ENCODE results near the gene PPP1R2. TPM values are rescaled to one million over a fixed set of nuclear protein-coding genes. Genes with fewer than 3 reads are reported as not detected.

The PPP1R2 gene
- total RNA-seq, result 74.9 and 93.6 TPM in 2 replicates

DNA sequence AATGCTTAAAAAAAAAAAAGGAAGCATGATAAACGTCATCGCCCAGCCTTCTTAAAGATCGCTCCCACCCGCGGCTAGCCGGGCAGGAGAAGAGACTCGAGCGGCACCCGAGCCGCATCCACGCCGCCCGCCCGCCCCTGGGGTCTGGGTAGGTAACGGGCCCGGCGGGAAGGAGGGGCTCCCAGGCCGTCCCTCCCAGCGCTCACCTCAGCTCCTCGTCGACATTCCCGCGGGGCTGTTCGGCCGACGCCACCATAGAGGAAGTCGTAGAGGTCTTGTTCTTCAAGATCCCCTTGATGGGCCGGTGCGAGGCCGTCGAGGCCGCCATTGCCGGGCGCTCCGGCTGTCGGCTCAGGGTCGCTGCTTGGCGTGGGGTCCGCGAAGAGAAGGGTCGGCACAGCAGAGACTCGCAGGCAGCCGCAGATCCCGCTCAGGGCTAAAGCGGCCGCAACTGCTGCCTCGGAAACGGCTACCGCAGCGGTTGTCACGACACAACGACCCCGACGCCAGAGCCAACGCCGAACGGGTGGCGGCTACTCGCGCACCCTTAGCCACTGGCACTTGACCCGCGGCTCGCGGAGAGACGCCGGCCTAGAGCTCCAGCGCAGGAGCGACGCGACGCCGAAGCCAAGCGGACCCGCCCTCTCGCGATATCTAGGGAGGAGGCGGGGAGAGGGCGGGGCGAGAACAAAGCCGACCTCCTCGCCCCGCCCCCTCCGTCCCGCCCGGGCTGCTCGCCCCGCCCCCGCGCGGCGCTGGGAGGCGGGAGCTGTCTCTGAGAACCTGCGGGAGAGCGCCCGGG lies at the start of gene PPP1R2:
Gene PPP1R2 (minus strand): TSS at position 628 of the 802 bp plus-strand sequence. CDS start 300 bp downstream, at position 328.

DNA sequence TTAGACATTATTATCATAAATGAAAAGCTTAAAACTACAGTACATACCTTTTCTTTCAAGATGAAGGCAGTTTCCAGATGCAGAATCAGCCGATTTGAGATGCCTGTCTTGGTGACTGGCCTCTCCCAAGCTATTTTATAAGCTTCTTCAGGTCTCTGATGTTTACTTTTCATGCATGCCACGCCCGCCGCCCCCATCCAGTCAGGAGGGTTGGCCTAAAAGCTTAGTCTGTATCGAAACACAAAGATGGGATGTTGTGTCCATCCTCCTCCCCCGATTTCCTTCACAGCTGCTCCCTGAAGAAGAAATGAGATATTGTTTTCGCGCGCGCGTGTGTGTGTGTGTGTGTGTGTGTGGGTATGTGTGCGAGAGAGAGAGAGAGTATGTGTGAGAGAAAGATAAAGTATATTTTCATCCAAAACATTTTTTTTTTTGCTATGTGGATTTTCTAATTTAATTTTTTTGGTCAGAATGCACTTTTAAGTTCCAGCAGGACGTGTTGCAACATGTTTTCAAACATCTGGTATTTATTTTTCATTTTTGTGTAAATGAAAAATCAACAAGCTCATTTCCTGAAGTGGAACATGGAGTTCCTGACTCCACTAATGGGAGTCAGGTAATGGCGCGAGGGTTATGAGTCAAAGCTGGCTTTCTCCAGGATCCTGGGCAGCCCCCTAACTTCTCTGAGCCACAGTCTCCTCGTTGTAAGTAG lies 40.9 kb upstream of the PPP1R2 start, which contains the start of gene APOD:
Gene APOD (minus strand): TSS at position 110 of the 712 bp plus-strand sequence. CDS start 4,479 bp downstream, outside the sequence.

Other genes starting within 250 kb of the PPP1R2 start
- 78.4 and 108 TPM in 2 replicates for gene ACAP2, start 100.3 kb downstream of the PPP1R2 start, total RNA-seq
- 0.34 and 3.2 TPM in 2 replicates for gene APOD, start 40.6 kb upstream of the PPP1R2 start, total RNA-seq
- gene MUC20, start 177.7 kb upstream of the PPP1R2 start, total RNA-seq, result 1.7 and 8.5 TPM in 2 replicates